GM18907 (cell line): ENCODE data around the gene TBC1D5.
"Not testable (repeated sequence)": the region's sequence is repeated elsewhere in the genome, so short reads cannot be mapped to it uniquely, and the experiment has no call there.

Experiments used
- ATAC-seq: cut with Tn5 transposase; IDR thresholded peaks from one replicate; pipeline ENCODE4 v1.9.1; 2021; ENCODE audit warnings: mild to moderate bottlenecking, moderate library complexity; ENCODE audit not compliant: unreplicated experiment

Gene TBC1D5

GRCh38 chr3:17153209-17153608 is 589.2 kb downstream of the TBC1D5 start:
- no peak for ATAC-seq

- peak; percentile 98 for ATAC-seq
Measured at GRCh38 chr3:17151598-17152373, 590.6 kb downstream of the TBC1D5 start.

GRCh38 chr3:17149076-17149475 is 593.4 kb downstream of the TBC1D5 start:
- ATAC-seq, result no peak

- no peak for ATAC-seq
Measured at GRCh38 chr3:17144665-17144993, 597.8 kb downstream of the TBC1D5 start.

- ATAC-seq, result no peak
Measured at GRCh38 chr3:17143893-17144664, 598.4 kb downstream of the TBC1D5 start.

GRCh38 chr3:17142516-17142915 is 599.9 kb downstream of the TBC1D5 start:
- ATAC-seq, result no peak

- ATAC-seq, result no peak
Measured at GRCh38 chr3:17141699-17142098, 600.7 kb downstream of the TBC1D5 start.

GRCh38 chr3:17140670-17141505 is 601.5 kb downstream of the TBC1D5 start:
- ATAC-seq, result no peak

GRCh38 chr3:17138246-17139039 is 604.0 kb downstream of the TBC1D5 start:
- ATAC-seq, result no peak

GRCh38 chr3:17137321-17137826 is 605.1 kb downstream of the TBC1D5 start:
- ATAC-seq, result no peak

GRCh38 chr3:17136136-17136721 is 606.2 kb downstream of the TBC1D5 start:
- ATAC-seq, result no peak

- no peak for ATAC-seq
Measured at GRCh38 chr3:17135696-17136095, 606.7 kb downstream of the TBC1D5 start.

- no peak for ATAC-seq
Measured at GRCh38 chr3:17133632-17134545, 608.5 kb downstream of the TBC1D5 start.

- ATAC-seq, result no peak
Measured at GRCh38 chr3:17132286-17133115, 609.9 kb downstream of the TBC1D5 start.

GRCh38 chr3:17130956-17131355 is 611.5 kb downstream of the TBC1D5 start:
- ATAC-seq, result no peak

- no peak for ATAC-seq
Measured at GRCh38 chr3:17129556-17129955, 612.9 kb downstream of the TBC1D5 start.

GRCh38 chr3:17128671-17129070 is 613.8 kb downstream of the TBC1D5 start:
- ATAC-seq, result not testable (repeated sequence)
